Testis (tissue), 2 donors: ENCODE measurements around the gene GRID1.

Experiments
- POLR2A ChIP-seq: fragments of 450-650 bp; IDR thresholded peaks from one replicate; pipeline ENCODE4 v1.6.1; 2017; ENCODE audit warnings: antibody characterized with exemption, mild to moderate bottlenecking, moderate library complexity
- TF ChIP-seq, protein P1 (sequence below), 3 experiments: fragments of 450-650 bp in 2 of 3; fragments of 200-600 bp in 1 of 3; sonication (generic) in 1 of 3; IDR thresholded peaks; one replicate each; pipeline ENCODE4 v1.5.1; 2016 to 2019; ENCODE audit warnings: antibody characterized with exemption in 3 of 3, mild to moderate bottlenecking in 2 of 3, moderate library complexity in 1 of 3

DNA sequence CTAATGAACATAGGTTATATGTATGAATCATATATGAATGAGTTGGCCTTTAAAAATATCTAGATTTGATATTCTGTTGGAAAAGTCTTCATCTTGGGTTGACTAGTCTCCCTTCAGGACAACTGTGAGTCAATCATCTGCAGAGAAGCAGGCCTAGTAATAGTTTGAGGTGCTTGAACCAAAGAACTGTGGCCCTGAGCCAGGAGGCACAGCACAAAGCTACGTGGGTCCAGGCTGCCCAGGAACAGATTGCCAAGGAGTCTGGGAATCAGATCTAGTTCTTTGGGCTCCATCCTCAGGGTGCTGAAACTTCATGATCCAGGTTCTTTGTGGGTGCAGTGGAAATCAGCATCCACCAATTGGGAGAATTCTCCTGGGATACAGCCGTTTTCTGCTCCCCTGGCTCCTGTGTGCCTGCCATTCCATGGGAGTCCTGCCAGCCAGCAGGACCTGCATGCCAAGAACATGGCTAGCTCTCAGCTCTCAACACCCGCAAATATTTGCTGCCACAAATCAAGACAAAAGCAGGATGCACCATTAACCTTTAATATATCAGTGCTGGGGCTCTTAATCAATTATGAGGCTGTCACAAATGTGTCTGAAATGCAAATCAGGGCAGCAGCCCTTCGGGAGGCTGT lies 709.0 kb downstream of the GRID1 start:
- TF ChIP-seq, protein P1, sequence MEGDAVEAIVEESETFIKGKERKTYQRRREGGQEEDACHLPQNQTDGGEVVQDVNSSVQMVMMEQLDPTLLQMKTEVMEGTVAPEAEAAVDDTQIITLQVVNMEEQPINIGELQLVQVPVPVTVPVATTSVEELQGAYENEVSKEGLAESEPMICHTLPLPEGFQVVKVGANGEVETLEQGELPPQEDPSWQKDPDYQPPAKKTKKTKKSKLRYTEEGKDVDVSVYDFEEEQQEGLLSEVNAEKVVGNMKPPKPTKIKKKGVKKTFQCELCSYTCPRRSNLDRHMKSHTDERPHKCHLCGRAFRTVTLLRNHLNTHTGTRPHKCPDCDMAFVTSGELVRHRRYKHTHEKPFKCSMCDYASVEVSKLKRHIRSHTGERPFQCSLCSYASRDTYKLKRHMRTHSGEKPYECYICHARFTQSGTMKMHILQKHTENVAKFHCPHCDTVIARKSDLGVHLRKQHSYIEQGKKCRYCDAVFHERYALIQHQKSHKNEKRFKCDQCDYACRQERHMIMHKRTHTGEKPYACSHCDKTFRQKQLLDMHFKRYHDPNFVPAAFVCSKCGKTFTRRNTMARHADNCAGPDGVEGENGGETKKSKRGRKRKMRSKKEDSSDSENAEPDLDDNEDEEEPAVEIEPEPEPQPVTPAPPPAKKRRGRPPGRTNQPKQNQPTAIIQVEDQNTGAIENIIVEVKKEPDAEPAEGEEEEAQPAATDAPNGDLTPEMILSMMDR (IDR thresholded peaks at IDR 0.05), result no peak
- TF ChIP-seq POLR2A, result no peak
